ENCODE results near the gene SYCP2L.
"Not testable (repeated sequence)": the region's sequence is repeated elsewhere in the genome, so short reads cannot be mapped to it uniquely, and the experiment has no call there.

The SYCP2L gene

DNA sequence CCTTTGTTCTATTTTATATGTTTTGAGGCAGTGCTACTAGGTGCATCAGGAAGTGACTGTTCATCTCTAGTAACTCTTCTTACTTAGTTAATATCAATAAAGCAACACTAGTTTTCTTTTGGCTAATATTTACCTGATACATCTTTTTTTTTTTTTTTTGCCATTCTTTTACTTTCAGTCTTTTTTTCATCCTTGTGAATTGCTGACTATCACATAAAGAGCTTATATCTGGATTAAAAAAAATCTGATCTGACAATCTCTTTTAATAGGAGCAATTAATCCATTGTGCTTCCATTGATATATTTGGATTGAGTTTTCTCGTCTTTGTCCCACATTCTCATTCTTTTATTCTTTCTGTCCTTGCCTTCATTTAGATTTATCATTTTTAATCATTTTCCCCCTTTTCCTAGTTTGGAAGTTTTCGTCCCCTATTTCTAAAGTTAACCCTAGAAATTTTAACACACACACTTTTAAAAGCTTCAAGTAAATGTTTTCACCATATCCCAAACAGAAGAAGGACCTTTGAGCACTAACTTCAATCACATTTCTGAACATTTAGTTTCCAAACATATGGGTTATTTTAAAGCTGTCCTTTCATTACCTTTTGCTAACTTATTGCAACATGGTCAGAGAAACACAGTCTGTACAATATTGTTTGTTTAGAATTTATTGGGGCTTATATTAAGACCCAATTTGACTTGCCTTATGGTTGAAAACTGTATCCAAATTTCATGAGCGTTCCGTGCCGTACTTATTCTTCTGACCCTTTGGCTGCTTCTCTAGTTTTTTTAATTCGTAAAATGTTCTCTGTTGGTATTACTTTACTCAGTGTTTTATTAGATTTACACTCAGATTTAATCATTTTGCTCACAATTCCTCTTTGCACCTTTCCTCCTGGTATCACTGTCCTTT, 63.0 kb downstream of the SYCP2L start:
- no peak for FAIRE-seq
- no peak for DNase-seq (ENCODE audit: extremely low spot score, insufficient read length, low read depth)

DNA sequence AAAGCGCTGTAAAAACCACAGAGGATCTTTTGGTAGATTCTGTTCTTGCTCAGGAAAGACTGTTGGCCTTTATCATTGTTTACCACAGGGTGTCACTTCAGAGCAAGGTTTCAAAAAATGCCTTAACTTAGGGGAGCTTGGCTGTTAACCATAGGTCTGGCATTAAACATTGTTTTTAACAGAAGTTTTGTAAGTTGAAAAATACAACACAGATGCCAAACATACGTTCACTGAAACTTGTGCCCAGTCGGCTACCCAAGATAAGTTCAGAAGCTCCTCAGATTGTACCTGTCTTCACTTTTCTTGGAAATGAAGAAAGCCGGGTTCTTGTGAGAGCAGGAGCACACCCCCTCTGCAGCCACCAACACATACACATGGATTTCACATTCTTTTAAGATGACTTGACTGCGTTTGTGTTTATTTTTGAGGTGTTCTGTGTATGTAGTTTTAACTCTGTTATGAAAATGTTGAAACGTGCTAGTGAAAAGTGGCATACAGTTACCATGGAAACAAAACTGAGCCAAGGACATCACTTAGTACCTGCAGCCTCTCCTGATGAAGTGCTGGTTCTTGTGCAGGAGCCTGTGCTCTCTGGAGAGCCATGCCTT, 64.9 kb downstream of the SYCP2L start:
- peak; percentile 17 for DNase-seq (ENCODE audit: extremely low spot score, insufficient read length, low read depth)
- peak; percentile 81 for FAIRE-seq

DNA sequence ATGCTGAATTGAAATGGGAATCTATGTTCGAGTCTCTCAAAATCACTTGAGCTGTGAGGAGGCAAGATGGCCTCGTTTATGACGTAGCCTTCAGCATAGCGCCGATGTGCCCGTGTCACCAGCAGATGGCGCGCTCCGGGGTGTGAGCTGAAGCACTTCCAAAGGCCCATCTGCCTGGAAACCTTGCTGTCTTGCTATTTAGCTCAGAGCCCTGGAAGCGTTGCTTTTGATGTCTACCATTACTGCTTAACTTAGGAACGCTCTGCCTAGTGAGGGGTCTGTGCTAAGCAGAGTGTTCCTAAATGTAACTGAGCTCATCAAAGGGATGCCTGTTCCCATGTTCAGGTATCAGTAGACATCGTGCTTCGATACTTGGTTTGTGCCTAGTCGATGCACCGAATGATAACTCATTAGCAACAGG, 67.7 kb downstream of the SYCP2L start:
- FAIRE-seq, result peak; percentile 84

DNA sequence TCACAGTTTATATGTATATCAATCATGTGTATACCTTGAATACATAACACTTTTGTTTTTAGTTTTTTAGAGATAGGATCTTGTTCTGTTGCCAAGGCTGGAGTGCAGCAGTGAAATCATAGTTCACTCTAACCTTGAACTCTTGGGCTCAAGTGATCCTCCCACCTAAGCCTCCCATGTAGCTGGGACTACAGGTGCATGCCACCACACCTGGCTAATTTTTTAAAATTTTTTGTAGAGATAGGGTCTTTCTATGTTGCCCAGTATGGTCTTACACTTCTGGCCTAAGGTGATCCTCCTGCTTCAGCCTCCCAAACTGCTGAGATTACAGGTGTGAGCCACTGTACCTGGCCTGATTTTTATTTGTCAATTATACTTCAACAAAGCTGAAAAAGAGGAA, 69.9 kb downstream of the SYCP2L start:
- FAIRE-seq, result no peak
- no peak for DNase-seq (ENCODE audit: extremely low spot score, insufficient read length, low read depth)

More for the DNA sequence above, 67.7 kb downstream of the SYCP2L start:
- DNase-seq (ENCODE audit: extremely low spot score, insufficient read length, low read depth), result peak; percentile 33

DNA sequence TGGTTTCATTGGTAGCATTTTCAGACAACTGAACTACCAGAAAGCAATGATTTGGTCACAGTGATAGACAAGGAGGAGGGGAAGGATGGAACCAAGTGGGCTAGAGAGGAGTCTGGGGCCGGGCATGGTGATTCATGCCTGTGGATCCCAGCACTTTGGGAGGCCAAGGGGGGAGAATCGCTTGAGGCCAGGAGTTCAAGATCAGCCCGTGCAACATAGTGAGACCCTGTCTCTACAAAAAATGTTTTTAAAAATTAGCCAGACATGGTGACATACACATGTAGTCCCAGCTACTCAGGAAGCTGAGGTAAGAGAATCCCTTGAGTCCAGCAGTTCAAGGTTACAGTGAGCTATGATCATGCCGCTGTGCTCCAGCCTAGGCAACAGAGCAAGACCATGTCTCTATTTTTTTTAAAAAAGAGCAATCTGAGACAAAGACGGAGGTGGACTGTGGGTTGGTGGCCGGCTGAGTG, 70.6 kb downstream of the SYCP2L start:
- no peak for FAIRE-seq
- DNase-seq (ENCODE audit: extremely low spot score, insufficient read length, low read depth), result no peak

DNA sequence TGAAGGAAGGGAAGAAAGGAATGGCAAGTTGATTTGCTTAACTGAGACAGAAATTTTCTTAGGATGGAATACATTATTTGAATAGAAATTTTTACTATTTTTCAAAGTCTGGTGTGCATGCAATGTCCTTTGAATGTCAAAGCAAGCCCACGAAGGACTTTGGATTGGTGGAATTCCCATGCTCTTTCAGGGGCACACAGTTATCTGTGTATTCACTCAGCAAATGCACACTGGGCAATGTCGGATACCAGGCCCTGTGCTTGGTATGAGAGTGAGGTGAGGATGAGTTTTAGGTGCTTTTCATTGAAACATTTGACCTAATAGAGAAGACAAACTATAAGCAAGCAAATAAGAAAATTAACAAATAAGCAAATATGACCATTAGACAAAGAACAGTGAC, 73.3 kb downstream of the SYCP2L start:
- no peak for FAIRE-seq
- DNase-seq (ENCODE audit: extremely low spot score, insufficient read length, low read depth), result no peak

DNA sequence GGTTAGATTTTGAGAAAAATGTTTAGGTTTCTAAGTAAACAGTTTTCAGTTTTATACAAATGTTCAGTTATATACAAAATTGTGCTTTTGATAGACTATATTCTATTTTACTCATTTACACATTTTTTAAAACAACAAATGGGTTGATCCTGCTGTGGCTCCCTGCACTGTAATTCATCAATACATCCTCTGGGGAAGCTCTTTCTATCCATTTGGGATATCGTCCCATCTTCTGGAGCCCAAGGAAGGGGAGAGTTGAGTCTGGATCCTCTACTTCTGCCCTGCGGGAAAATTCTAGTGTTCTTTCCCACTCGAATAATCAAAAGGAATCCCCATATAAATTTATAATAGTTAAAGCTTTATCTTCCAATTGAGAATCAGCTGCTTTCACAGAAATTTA, 75.0 kb downstream of the SYCP2L start:
- FAIRE-seq (no peak), DNase-seq (ENCODE audit: extremely low spot score, insufficient read length, low read depth) (no peak)

DNA sequence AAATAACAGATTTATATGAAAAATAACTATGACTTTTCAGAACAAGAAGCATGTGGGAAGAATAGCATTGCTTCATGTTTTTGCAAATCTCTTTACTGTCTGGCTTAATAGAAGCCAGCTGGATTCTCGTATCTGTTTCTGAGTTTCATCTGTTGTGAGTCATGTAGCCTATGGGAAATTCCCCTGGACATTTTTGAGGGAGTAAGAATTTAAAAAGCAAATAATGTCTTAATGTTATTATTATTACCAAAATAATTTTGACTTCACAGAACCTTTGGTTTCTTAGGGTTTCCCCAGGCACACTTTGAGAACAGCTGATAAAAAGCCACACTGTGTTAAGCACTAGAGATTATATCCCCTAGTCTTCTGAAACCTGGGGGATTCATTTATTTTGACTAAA, 75.8 kb downstream of the SYCP2L start:
- FAIRE-seq, result no peak

DNA sequence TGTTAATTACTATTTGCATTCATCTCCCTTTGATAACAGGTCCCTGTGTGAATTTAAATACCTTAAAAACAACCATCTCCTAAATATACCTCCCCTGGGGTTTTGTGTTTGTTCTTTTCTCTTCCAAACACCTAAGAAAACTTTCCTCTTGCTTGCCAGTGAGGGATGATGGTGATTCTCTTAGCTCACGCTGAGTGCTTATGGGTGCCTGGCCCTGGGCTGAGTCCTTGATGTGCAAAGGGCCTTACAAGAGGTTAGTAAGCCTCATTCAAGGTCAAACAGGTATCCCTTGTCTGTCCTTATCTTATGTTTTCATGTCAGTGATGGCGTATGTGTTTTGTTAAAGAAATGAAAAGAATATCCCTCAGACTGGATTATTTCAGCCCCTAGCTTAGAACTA, 76.3 kb downstream of the SYCP2L start:
- FAIRE-seq (no peak), DNase-seq (ENCODE audit: extremely low spot score, insufficient read length, low read depth) (no peak)

More for the DNA sequence above, 75.8 kb downstream of the SYCP2L start:
- no peak for DNase-seq (ENCODE audit: extremely low spot score, insufficient read length, low read depth)

DNA sequence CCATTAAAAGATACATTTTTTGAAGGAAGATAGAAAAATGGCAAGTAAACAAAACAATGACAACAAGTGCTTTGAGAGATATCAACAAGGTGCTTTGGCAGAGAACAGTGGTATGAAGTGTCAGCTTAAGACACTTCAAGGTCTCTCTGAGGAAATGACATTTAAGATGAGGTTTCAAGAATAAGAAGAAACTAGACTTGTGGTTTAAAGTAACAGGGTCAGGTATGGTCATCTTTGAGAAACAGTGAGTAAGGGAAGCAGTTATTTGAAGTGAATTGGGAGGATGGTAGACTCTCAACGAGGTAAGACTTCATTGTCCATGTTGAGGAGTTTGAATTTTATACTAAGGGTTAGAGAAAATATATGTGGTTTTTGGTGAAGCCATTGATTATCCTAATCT, 77.8 kb downstream of the SYCP2L start:
- FAIRE-seq (no peak), DNase-seq (ENCODE audit: extremely low spot score, insufficient read length, low read depth) (no peak)

DNA sequence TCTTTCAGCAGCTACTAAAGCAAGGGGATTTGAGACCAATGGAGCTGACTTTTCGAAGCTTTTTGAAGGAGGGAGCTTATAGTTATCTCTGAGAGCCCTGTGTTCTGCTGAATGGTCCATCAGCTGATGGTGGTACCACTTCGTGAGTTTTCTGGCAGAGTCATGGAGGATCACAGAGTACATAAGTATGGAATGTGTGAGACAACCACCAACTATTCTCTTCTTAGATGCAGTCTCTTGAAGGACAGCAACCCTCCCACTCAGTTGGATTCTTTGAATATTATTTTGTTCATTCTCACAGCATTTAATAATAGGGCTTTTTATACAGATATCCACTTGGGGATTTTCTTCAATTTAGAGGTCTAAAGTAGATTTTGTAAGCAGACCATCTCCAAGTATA, 81.9 kb downstream of the SYCP2L start:
- no peak for FAIRE-seq
- DNase-seq (ENCODE audit: extremely low spot score, insufficient read length, low read depth), result no peak

DNA sequence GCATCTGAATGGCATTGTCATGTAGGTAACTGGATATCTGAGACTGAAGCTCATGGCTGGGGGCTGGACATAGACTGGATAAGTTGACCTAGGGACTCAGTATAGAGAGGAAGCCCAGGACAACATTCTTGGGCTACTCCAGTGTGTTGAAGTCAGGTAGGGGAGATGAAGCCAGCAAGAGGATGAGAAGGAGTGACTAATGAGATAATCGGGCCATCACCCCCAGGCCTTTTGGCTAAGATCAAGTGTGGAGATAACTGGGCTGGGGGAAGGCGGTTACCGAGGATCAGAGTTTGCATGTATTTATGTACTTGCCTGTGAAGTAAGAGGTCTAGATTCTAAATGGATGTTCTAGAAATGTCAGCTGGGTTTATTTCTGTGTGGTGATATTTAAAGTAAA, 83.9 kb downstream of the SYCP2L start:
- FAIRE-seq, result no peak

DNA sequence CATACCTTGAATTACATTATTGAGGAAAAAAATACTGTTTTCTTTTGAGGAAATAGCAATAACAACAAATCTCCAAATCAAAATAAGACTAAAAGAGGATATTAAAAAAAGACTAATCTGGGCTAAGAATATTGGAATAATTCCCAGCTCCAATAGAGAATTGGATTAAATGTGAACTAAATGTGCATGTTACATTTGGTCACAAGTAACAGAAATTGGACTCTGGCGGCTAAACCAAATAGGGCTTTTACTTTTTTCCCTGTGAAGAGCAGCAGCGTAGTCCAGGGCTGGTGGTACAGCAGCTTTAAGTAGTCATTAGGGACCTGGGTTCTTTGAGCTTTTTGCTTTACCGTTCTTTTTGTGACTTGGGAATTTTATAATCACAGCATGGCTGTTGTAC, 85.3 kb downstream of the SYCP2L start:
- no peak for DNase-seq (ENCODE audit: extremely low spot score, insufficient read length, low read depth)

More for the DNA sequence above, 83.9 kb downstream of the SYCP2L start:
- DNase-seq (ENCODE audit: extremely low spot score, insufficient read length, low read depth), result no peak

DNA sequence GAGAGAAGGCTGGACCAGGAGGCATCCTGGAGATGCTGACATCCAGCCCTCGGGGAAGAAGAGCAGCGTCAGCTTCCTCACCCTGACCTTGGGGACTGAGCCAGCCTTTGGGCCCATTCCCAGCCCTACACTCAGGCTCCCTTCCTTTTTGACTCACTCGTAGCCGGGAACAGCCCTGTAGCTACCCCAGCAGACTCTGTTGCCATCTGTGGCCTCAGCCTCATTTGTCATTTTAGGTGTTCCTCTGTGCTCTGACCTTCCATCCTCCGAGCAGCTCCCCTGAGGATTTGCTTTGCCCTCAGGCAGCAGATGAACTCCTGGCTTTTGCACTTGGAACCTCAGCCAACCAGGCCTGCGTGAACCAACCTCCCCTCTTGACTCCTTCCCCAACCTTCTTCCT, 89.7 kb downstream of the SYCP2L start:
- DNase-seq (ENCODE audit: extremely low spot score, insufficient read length, low read depth), result no peak
- FAIRE-seq, result no peak

More for the DNA sequence above, 85.3 kb downstream of the SYCP2L start:
- no peak for FAIRE-seq

DNA sequence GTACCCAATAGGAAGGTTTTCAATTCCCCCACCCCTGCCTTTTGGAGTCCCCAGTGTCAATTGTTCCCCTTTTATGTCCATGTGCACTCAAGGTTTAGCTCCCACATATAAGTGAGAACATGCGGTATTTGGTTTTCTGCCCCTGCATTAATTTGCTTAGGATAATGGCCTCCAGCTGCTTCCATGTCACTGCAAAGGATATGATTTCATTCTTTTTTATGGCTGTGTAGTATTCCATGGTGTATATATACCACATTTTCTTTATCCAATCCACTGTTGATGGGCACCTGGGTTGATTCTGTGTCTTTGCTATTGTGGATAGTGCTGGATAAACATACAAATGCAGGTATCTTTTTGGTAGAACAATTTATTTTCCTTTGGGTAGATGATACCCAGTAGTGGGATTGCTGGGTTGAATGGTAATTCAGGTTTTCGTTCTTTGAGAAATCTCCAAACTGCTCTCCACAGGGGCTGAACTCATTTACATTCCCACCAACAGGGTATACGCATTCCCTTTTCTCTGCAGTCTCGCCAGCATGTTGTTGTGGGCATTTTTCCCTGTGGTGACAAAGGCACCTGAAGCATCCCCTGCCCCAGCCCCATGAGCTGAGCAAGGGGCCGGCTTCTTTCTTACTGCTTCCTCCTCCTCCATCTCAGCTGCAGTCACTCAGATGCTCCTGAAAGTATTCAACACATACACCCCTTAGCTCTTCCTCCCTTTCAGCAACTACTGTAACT, 90.5 kb downstream of the SYCP2L start:
- no peak for FAIRE-seq
- DNase-seq (ENCODE audit: extremely low spot score, insufficient read length, low read depth), result no peak

DNA sequence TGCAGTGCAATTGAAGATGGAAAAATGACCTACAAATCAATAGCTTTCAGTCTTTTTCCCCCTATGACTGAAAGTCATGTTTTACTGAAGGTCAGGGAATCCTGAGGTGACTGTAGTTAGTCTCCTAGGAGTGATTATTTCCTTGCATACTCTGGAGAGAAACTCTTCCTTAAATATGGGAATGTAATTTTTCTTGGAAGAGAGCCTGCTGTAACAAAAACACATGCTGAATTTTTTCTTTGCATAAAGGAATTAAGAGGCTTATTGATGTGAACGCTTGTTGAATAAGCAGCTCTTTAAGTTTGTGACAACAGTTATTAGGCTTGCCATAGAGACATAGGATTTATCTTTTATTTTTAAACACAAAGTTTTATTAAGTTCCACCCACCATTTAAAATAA, 92.8 kb downstream of the SYCP2L start:
- DNase-seq (ENCODE audit: extremely low spot score, insufficient read length, low read depth), result no peak
- FAIRE-seq, result no peak

DNA sequence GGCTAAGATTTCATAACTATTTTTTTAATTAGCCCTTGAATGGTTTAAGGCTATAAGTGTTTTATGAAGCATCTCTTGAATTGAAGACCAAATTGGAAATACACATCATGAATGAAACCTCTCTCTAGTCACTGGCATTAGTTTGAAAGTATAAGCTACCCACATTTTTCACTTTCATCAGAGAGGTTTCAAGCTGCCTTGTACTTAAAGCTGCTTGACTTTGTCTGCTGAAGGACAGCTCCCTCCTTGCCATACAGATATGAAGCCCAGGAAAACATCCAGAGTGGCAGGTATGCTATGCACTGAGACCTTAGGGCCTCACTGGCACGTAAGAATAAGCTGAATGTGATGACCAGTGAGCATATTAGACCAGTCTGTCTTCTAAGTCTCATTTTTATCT, 94.6 kb downstream of the SYCP2L start:
- DNase-seq (ENCODE audit: extremely low spot score, insufficient read length, low read depth) (no peak), FAIRE-seq (no peak)

DNA sequence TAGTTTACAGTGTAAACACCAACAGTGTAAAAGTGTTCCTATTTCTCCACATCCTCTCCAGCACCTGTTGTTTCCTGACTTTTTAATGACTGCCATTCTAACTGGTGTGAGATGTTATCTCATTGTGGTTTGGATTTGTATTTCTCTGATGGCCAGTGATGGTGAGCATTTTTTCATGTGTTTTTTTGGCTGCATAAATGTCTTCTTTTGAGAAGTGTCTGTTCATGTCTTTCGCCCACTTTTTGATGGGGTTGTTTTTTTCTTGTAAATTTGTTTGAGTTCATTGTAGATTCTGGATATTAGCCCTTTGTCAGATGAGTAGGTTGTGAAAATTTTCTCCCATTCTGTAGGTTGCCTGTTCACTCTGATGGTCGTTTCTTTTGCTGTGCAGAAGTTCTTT, 98.1 kb downstream of the SYCP2L start:
- not testable (repeated sequence) for FAIRE-seq; DNase-seq (ENCODE audit: extremely low spot score, insufficient read length, low read depth)

DNA sequence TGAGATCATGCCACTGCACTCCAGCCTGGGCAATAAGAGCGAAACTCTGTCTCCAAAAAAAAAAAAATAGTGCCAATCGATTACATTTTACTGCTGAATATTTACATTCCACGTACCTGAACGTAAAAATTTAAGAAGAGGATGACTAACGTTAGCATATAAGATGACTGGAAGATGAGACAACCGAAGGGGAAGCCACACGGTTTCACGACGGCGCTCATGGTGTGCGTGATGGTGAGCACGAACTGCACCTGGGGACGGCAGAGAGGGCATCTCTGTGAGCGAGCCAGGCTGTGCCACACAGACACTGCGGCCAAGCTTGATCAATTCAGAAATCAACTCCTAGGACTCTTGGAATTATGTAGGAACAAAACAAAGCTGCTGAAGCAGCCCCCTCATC, 102.7 kb downstream of the SYCP2L start:
- FAIRE-seq, result no peak

DNA sequence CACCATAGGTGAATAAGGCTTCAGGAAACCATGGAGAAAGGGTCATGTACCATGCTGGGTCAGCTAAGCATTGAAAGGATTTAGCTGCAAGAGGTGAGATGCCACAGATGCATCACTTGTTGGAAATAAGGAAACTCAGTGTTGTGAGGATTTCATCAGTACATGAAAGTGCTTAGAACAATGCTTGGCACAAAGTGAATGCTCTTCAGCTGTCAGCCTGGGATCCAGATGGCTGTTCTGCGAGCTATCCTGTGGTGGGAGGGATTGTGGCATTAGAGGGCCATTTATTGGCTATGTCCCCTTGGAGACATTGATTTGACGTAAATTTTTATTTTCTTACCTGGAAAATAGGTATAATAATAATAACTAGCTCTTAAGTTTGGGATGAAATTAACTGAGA, 104.3 kb downstream of the SYCP2L start:
- no peak for FAIRE-seq
- DNase-seq (ENCODE audit: extremely low spot score, insufficient read length, low read depth), result no peak

More for the DNA sequence above, 102.7 kb downstream of the SYCP2L start:
- DNase-seq (ENCODE audit: extremely low spot score, insufficient read length, low read depth), result no peak

DNA sequence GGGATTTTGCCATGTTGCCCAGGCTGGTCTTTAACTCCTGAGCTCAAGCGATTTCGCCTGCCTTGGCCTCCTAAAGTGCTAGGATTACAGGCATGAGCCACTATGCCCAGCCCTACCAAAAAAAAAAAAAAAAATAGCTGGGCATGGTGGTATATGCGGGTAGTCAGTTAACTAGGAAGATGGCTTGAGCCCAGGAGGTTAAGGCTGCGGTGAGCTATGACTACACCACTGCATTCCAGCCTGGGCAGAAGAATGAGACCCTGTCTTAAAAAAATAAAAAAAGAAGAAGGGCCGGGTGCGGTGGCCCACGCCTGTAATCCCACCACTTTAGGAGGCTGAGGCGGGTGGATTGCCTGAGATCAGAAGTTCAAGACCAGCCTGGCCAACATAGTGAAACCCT, 107.0 kb downstream of the SYCP2L start:
- FAIRE-seq (no peak), DNase-seq (ENCODE audit: extremely low spot score, insufficient read length, low read depth) (no peak)
